NCI-H1930 (cell line): ENCODE results near the gene CARD11.
A peak's percentile ranks its signal among the peaks of the same experiment; 100 is the strongest.

Experiments
- DNase-seq, 2 experiments: peaks; one replicate each; lab custom pipeline; 2025; lab: John Stamatoyannopoulos, UW

CARD11 gene

DNA sequence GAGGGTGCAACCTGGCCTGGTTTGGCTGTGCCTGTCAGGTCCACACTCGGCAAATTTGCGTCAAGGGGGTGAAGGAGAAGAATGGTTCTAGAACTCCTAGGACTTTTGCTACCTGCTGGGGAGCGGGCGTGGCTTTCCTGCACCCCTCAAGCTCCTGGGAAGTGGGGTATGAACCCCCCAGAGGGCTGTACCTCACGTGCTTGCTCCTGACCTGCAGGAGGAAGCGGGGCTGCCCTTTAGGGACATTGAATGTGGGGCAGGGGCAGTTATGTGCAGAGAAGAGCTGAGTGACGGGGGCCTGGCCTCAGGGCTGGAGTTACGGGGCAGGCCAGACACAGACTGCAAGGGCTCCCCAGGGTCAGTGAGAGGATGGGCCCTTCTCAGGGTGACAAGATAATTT lies 138.2 kb downstream of the CARD11 start:
- no peak for DNase-seq

DNA sequence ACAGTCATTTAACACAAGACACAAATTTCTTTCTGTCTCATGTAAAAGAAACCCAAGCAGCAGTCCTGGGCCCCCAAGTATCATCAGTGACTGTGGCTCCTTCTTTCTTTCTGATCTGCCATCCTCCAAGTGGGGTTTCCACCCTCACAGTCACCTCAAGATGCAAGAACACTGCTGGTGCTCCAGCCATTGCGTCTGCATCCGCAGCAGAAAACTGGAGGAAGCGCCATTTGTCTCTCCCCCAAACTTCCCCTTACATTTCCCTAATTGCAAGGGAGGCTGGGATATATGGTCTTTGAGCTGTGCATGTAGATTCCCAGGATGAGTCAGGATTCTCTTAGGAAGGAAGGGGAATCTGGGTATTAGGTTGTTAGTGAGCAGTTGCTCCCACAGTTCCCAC lies 138.6 kb downstream of the CARD11 start:
- DNase-seq, result no peak

DNA sequence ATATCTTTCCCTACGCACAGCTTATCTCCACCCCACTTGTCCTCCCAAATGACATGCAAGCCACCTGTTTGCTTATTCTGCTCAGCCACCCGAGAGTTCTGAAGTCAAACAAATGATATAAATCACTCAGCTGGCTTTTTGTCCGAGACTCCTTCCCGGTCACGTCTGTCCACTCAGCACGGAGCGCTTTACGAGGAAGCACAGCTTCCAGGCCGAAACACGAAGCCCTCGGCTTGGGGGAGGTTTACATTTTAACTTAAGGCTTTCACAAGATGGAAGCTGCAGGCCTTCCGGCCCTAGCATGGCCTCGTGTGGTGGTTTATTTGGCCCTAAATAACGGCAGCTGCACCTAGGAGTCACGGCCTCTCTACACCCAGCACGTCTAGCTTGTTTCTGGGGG lies 139.5 kb downstream of the CARD11 start:
- no peak for DNase-seq

DNA sequence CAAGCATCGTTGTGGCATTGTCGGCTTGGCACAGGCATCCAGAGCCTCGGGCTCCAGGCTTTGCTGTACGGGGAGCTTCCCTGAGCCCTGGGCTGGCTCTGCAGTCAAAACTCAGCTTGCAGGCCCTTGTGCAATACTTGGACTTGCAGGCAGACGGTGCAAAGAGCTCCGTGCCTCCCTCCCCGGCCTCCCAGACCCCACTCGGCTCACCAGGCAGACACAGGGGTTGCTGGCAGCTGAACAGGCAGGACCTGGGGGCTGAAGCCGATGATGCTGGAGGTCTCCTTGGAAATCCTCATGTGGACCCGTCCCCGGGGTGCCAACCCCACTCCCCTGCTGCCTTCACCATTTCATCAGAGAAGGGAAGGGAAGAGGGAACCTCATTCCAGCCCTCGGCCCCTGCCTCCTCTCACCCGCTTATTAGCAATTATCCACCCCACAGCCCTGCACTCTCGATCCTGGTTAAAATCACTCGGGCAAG lies 139.9 kb downstream of the CARD11 start:
- no peak for DNase-seq

DNA sequence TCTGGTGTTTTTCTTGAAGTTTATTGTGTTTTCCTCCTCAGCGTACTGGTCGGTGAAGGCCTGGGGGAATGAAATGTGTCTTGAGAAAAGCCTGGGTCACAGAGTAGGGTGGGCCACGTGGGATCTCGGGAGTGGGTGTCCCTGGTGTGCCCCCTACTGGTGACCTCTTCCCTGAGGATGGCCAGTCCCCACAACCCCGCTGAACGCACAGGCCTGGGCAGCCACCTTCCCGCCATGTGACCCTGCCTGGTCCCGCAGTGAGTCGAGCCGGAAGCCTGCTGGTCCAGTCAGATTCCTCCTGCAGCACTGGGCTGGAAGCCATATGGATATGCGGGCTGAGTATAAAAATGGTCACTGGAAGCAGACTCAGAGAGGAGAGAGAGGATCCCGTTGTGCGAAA lies 146.6 kb downstream of the CARD11 start:
- no peak for DNase-seq

DNA sequence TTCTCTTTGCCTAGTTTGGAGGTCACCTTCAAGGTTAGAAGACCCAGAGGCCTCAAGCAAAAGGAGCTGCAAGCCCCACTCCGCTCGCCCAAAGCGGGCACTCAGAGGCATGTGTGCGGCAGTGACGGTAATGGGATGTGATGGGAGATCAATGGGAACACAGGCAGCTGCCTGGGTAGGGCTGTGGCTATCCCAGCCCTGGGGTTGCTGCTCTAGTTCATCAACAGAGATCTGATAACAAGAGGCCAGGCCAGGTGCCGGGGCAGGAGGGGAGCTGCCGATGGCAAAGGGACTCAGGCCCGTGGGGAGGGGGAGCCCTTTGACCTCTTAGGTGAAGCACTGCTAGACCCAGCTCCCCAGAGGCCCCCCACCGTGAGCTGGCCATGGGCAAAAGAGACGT lies 147.5 kb downstream of the CARD11 start:
- DNase-seq, result no peak

DNA sequence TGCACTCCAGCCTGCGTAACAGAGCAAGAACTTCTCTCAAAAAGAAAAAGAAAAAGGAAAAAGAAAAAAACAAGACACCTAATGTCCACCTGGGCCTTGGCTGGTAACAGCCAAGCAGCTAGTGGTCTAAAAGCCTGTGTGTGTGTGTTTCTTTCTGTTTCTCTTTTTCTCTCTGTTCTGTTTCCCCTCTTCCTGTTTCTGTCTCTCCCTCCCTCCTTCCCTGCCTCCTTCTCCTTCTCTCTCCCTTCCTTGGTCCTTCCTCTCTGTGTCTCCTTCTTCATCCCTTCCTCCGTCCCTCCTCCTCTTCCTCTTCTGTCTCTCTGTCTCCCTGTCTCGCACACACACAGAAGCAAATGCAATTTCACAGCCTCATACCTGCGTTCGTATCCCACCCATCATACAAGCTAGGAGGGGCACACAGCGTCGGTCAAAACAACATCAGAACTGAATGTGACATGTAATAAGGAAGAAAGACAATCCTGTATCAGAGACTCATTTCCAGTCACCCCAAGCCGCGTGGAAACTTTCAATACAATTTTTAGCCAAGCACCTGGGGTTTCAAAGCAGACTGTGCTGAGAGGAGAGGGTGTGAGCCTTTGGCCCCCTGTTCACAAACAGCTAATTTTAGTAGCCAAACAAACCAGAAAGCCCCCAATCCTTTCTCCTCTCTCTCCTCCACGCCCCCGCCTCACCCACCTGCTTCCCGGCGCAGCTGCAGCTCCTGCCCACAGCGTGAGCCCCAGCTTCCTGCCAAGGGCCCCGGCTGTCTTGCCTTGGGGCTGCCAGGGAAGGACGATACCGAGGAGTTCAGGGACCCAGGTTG lies 149.3 kb downstream of the CARD11 start:
- DNase-seq, result no peak

DNA sequence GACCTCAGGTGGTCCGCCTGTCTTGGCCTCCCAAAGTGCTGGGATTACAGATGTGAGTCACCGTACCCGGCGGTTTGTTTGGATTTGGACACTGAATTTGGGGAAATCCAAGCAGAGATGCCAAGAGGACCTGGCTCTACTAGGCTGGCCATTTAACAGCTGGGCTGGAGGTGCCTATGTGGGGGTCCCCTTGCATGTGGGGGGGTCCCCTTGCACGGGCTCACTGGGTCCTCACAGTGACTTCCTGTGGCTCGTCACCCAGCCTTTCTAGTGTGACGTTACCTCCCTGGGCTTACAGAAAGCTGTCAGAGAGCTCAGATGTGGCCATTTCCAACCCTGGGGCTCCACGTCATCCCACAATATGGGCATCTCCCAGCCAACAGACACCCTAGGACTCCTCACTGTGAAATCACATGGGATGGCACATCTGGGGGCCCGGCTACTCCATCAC lies 150.2 kb downstream of the CARD11 start:
- no peak for DNase-seq

DNA sequence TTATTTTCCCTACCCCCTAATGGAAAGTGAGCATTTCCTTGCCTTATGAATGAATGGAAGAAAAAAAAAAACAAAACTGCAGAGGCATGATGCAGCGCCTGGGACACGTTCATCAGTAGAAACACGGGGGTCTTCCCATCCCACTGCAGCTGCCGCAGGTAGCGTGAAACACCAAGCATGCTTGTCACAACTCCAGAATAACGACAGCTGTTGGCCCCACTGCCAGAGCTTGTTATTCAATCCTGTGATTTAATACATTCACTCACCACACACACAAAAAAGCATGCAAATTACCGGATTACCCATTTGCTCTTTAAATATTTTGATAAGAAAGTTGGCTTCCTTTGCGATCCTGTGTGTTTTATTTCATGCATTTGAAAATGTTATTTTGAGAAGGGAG lies 151.1 kb downstream of the CARD11 start:
- DNase-seq, result no peak

DNA sequence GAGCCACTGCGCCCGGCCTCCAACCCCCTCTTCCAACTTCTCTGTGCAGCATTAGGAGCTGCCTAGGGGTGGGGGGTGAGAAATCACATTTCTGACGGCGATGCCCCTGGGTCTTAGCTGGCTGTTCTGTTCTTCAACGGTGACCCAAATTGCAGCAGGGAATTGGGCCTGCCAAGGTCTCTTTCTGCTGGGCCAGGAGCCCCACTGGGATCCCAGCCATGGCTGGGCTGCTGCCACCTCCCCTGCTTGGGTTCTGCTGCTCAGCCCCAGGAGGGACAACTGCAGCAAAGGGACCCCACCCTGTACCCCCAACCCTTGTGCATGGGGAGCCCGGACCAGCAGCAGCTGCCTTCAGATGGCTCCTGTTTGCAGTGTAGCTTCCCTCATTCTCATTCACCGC lies 155.9 kb downstream of the CARD11 start:
- no peak for DNase-seq

DNA sequence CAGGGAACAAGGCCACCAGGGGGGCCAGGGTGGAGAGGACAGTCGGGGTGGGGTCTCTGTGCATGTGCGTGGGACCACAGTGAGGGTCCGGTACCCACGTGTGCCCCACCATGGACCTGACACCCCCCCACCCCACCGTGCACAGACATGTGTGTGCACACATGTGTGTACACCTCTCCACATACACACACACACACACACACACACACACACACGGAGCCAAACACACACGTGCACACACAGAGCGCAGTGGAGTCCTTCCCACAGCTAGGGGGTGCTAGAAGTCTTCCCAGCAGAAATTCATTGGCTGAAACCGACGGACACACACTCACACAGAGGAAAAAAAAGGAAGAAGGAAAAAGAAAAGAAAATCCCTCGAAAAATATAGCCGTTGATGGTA lies 156.8 kb downstream of the CARD11 start:
- DNase-seq, result peak; percentile 18 to 39

DNA sequence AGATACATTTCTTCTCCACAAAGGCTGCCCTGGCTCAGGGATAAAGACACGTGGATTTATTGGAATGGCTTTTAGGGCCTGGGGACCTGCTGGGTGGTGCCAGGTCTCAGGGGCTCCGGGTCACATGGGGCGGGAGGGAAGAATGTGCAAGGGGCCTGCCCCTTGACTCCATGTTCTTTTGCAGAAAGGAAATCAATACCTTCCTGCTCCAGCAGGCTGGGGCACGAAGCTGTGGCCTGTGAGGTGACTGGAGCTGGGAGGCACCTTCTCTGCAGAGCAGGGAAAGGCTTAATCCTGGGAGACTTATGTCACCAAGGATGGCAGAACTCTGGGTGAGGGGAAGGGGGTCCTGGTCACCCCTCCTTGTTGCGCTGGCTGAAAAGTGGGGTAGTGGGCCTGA lies 157.3 kb downstream of the CARD11 start:
- DNase-seq, result no peak

DNA sequence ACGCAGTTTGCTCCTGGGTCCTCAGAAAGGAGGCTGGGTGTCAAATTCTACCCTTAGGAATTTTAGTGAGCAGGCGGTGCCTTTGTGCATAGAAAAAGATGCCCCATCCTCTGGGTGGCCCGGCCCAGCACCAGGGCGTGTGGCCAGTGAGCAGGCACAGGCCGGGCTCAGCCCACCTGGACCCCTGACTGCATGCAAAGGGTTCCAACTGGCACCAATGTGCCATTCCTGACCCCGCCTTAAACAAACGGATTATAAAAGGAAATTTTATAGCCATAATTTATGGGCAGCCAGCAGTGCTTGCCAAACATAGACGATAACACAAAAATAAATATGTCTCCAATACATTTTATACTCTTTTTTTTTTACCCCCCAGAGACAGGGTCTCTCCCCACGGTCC lies 159.5 kb downstream of the CARD11 start:
- no peak for DNase-seq

DNA sequence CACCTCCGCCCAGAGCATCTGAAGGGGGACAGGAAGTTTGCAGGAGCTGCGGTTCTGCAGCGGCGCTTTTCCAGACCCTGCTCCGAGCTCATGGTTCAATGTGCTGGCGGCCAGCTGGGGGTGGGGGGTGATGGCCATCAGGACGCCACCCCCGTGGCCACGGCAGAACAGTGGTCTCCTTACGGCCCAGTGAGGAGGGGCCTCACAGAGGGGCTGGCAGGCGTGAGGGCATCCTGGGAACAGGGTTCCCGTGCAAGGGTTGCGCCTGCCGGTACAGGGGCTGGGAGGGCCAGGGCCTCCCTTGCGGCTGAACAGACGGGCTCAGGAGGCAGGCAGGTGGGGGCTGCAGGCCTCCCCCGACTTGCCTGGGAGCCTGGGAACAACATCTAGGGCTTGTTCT lies 160.6 kb downstream of the CARD11 start:
- no peak for DNase-seq

DNA sequence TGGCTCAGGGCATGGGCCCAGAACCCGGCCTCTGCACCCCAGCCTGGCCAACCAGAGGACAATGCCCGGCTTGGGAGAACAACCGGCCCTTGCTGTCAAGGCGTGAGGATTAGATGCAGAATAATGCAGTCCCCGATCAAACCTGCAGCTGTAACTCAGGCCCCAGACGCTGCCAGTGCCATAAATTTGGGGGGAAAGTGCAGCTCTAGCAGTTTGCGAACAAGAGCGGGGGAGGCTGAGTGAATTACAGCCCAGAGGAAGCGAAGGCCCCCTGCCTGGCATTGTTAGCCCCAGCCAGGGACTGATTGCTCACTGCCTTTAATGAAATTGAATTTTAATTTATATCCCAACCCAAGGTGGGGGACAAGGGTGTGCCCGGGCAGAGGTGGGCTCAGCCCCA lies 161.6 kb downstream of the CARD11 start:
- DNase-seq, result no peak

DNA sequence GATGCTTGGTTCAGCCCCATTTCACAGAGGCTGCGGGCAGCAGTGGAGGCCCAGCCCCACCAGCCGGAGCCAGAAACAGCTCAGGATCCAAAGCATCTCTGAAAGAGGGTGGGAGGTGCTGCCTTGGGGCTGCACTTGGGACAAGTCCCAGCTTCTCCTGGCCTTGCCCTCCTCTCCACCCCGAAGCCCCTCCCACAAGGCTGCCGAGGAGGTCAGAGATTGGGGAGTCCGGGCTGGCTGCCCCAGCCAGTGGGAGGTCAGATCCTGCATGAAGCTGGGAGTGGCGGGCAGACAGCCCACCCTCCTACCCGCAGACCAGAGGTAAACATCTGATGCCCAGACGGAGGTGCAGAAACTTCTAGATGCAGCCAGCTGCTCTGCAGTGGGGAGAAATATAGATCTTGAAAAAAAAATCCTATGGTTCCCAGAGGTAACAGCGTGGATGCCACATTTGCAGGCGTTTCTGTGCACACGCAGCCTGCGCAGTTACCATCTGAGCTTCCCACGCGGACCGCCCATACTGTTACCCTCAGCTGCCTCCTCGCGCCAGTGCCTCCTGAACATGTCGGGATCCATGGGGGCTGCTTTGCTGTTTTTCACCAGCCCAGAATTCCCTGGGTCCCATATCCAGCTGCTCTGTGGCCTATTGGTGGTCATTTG lies 162.7 kb downstream of the CARD11 start:
- no peak for DNase-seq

DNA sequence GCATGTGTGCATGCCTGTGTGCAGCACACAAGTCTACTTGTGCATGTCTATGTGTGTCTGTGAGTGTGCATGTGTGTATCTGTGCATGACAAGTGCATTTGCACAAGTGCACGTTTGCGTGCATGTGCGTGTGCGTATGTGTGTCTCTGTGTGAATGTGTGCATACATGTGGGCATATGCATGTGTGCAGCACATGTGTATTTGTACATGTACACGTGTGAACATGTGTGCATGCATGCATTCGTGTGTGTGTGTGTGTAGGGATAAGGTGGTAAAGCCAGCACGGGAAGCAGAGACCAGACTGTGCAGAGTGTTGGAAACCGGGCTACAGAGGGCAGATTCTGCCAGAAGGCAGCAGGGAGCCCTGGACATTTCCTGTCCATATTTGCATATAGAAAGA lies 163.6 kb downstream of the CARD11 start:
- DNase-seq, result no peak

DNA sequence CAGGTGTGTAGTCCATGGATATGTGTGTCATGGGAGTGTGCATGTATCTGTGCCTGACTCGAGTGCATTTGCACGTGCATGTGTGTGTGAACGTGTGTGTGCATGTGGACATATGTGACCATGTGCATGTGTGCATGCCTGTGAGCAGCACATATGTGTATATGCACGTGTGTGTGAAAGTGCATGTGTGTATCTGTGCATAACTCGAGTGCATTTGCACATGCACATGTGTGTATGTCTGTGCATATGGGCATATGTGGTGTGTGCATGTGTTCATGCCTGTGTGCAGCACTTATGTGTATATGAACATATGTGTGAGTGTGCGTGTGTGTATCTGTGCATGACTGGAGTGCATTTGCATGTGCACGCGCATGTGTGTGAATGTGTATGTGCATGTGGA lies 164.3 kb downstream of the CARD11 start:
- DNase-seq, result no peak

DNA sequence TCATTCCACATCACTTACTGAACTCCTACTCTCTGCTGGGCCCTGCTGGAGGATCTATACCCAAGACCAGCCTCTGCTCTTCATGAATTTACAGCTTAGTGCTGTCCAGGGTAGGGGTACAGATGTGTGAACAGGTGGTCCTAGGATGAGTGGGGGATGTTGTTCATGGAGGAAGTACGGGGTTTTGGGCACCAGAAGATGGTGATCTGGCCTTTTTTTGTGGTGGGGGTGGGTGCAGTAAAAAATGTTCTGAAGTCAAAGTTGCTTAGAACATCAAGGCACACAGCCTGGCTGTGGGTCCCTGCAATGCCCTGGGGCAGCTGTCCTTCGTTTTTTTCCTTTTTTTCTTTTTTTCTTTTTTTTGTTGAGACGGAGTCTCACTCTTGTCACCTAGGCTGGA lies 165.4 kb downstream of the CARD11 start:
- no peak for DNase-seq

DNA sequence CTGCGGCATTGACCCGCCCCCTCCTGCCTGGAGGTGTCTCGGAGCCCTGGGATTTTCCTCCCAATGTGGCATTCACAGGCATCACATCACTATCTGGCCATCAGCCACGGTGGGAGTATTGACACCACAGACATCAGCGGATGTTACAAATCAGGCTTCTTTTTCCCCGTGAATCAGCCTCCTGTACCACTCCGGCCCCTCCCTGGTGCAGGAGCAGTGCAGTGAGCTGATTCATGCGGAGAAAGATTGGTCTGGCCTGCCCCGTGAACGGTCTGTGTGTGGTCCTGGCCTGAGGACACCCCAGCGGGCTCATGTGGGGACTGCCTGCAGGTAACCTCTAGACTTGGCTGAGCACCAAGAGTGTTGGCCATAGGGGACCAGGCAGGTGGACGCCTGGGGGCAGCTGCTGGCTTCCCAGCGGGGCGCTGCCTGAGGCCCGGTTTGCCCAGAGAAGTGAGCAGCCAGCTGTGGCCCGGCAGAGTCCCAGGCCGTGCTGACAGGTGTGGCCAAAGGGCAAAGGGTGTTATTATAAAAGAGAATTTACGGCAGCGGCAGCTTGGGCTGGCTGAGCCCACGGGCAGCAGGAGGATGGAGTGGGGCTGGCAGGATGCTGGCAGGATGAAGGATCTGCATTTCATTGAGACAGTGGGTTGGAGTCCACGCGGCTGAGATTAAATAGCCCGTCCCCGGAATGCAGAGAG lies 167.5 kb downstream of the CARD11 start:
- DNase-seq, result no peak

DNA sequence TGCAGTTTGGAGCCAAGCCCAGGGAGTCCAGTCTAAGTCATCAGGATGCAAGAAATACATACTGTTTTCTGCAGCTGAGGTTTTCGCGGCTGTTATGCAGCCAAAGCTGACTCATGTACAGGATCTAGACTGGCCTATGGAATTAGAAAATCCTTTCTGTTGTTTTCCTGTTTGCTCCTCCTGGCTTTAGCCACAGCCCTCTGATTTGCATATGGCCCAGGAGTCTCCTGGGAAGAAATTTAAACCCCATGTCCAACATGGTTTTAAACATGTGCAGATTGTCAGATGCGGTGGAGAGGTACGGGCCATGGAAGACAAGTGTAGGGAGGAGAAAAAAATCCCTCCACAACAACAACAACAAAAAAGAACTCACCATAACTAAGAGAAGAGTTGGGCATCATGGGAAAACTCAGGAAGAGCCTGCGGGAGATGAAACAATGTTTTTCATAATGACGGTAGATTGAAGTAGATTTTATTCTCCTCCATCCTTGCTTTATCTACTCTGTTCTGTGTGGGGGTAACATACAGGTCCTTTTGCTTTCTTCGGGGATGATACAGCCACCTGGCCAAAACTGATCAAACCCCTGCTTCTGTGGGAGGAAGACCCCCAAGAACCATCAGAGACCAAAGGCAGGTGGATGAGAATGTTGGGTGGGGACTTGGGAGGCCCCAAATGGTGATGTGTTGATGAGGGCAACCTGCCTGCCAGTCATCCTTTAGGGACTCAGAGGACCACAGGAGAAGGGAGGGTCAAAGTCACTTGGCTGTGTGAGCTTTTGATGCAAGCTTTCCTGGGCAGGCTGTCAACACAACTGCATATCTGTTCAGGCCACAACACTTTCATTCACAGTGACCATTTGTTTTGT lies 169.7 kb downstream of the CARD11 start:
- DNase-seq, result no peak

DNA sequence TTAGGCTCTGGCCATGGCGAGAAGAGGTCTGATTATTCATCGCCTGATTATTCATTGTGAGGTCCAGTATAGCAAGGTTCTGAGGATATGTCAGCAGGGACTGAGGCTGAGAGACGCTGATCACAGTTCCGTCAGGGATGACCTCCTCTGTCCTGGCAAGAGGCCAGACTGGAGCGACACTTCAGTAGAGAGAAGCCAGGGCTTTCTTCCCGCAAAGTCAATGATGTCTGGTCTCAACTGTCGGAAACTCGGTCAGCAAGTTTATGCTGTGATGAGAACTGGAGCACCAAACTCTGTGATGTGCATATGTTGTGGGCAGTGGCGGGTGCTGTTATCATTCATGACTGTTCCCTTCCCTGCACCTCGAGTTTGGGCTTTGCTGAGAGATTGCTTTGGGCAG lies 170.5 kb downstream of the CARD11 start:
- no peak for DNase-seq
